Spleen (tissue), 11 donors: ENCODE results near the gene KCNK13. TPM values are rescaled to one million over a fixed set of nuclear protein-coding genes. Genes with fewer than 3 reads are reported as not detected.

Experiments
- DNase-seq: peaks from one replicate; pipeline ENCODE4 v3.0.0-alpha.2; 2020
- H3K27ac ChIP-seq, 8 donors: fragments of 200-600 bp; sonication (generic) in 7 of 8; 1 replicate in 4 of 8; 2 replicates in 4 of 8; pipeline versions ENCODE4 v1.5.0 to v1.8.0; 2016 to 2021; ENCODE audit warnings: inconsistent platforms in 4 of 8, mild to moderate bottlenecking in 4 of 8, moderate library complexity in 1 of 8
- H3K27me3 ChIP-seq, 7 donors: fragments of 200-600 bp; sonication (generic) in 6 of 7; replicated peaks in 1 of 7; 1 replicate in 4 of 7; 2 replicates in 3 of 7; pipeline versions ENCODE4 v1.5.0 to v1.8.0; 2016 to 2021; ENCODE audit warnings: inconsistent platforms in 3 of 7, mild to moderate bottlenecking in 1 of 7
- H3K36me3 ChIP-seq, 6 donors: fragments of 200-600 bp; sonication (generic) in 5 of 6; 1 replicate in 4 of 6; 2 replicates in 2 of 6; pipeline versions ENCODE4 v1.5.0 to v1.8.0; 2016 to 2021; ENCODE audit warnings: inconsistent platforms in 2 of 6
- H3K4me1 ChIP-seq, 6 donors: fragments of 200-600 bp; sonication (generic) in 5 of 6; 1 replicate in 3 of 6; 2 replicates in 3 of 6; pipeline versions ENCODE4 v1.5.0 to v1.8.0; 2016 to 2021; ENCODE audit warnings: inconsistent platforms in 3 of 6
- H3K4me3 ChIP-seq, 8 donors: fragments of 200-600 bp; sonication (generic) in 7 of 8; 1 replicate in 4 of 8; 2 replicates in 4 of 8; pipeline versions ENCODE4 v1.5.0 to v1.8.0; 2016 to 2021; ENCODE audit warnings: inconsistent platforms in 4 of 8, mild to moderate bottlenecking in 4 of 8, moderate library complexity in 2 of 8
- H3K9me3 ChIP-seq, 8 donors: fragments of 200-600 bp; sonication (generic) in 7 of 8; 1 replicate in 4 of 8; 2 replicates in 4 of 8; pipeline versions ENCODE4 v1.5.0 to v1.8.0; 2016 to 2021; ENCODE audit warnings: inconsistent platforms in 4 of 8
- POLR2A ChIP-seq, 3 donors: fragments of 450-650 bp; IDR thresholded peaks; one replicate each; pipeline ENCODE4 v1.5.1; 2017; ENCODE audit warnings: antibody characterized with exemption in 3 of 3, mild to moderate bottlenecking in 1 of 3
- POLR2AphosphoS5 ChIP-seq, 3 donors: sonication (generic); formaldehyde crosslinking; IDR thresholded peaks; one replicate each; pipeline ENCODE4 v1.5.1; 2017; ENCODE audit warnings: antibody characterized with exemption in 3 of 3
- WGBS, 5 donors: extraction: QIAGEN DNeasy Blood & Tissue Kit in 3 of 5; methylation state at CpG; one replicate each; pipeline versions ENCODE4 v1.1.5 to v1.1.7; 2013 to 2018; 5-methylcytosine and 5-hydroxymethylcytosine counted together
- intact Hi-C: fragments of 100-400 bp; cut with DNase I; formaldehyde crosslinking; loops from one replicate; pipeline ENCODE4 v1.15.0; 2023; ENCODE audit warnings: low total_unique reads
- polyA plus RNA-seq, 3 donors: library from polyadenylated mRNA; stranded (reverse); fragments of 200-250 nt; gene quantifications; one replicate each; pipeline ENCODE4 v1.2.1, GENCODE V29; 2013
- total RNA-seq, 7 donors: library from RNA; depleted of rRNA in 3 of 7; stranded (reverse); fragments of >200 nt in 3 of 7; fragmentation: NEBNext Ultra II Directional in 4 of 7; extraction: Animal tissue kit (Norgen Biotek cat#: 25700) in 4 of 7; gene quantifications; one replicate each; pipeline versions ENCODE4 v1.1.0 to v1.2.1, GENCODE V29; 2016 to 2021
- TF ChIP-seq, protein P1 (sequence below), 11 experiments: fragments of 200-600 bp in 7 of 11; fragments of 450-650 bp in 4 of 11; sonication (generic) in 4 of 11; IDR thresholded peaks in 8 of 11; conservative IDR thresholded peaks in 3 of 11; 1 replicate in 7 of 11; 2 replicates in 4 of 11; pipeline versions ENCODE4 v1.4.0 to v1.8.0; 2016 to 2021; ENCODE audit warnings: antibody characterized with exemption in 11 of 11, inconsistent platforms in 4 of 11, mild to moderate bottlenecking in 1 of 11
- donor health status: healthy with polysubstance abuse.
- donor health status: DM: no; HTN: no; CAD: no; lungs with moderate emphysema.
- donor health status: DM: no; HTN: no; CAD: no.
- donor health status: Bipolar disorder and iron deficiency.
- donor health status: healthy.
- donor health status: DM: no; HTN: no; CAD: no.
- donor health status: DM: yes; HTN: yes; CAD: no.

KCNK13 gene
- total and polyA plus RNA-seq, 10 donors = 0.33 to 1.4 (median 0.94) TPM

DNA sequence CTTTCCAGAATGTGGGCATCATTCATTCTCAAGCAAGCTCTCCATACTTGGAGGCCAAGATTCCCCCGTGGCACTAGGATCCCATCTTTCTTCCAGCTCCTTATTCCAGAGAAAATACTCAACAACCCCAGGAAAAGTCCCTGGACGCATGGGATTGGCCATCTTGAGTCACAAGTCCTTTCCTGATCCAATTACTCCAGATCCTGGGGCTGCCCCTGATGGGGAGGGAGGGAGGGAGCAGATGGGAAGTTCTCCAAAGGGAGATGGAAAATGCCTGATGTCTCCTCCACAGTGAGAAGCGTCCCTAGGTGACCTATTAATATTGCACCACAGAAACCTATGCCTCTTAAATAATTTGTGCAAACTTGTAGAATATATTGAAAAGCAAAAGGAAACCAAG lies 12.4 kb upstream of the KCNK13 start:
- Histone ChIP-seq H3K27ac (no peak overlapping the region), H3K27me3 (peaks cover 0 to 36% (median 10%) of the 10 kb centered on the region in 7 donors), H3K36me3 (peaks cover 0 to 16% (median under 1%) of the 10 kb centered on the region in 6 donors), H3K4me1 (no peaks in the 10 kb centered on the region), H3K9me3 (no peaks in the 10 kb centered on the region), H3K4me3 (no peak overlapping the region)
- TF ChIP-seq, protein P1, sequence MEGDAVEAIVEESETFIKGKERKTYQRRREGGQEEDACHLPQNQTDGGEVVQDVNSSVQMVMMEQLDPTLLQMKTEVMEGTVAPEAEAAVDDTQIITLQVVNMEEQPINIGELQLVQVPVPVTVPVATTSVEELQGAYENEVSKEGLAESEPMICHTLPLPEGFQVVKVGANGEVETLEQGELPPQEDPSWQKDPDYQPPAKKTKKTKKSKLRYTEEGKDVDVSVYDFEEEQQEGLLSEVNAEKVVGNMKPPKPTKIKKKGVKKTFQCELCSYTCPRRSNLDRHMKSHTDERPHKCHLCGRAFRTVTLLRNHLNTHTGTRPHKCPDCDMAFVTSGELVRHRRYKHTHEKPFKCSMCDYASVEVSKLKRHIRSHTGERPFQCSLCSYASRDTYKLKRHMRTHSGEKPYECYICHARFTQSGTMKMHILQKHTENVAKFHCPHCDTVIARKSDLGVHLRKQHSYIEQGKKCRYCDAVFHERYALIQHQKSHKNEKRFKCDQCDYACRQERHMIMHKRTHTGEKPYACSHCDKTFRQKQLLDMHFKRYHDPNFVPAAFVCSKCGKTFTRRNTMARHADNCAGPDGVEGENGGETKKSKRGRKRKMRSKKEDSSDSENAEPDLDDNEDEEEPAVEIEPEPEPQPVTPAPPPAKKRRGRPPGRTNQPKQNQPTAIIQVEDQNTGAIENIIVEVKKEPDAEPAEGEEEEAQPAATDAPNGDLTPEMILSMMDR (IDR thresholded peaks at IDR 0.05 in 8 of 11, conservative IDR thresholded peaks at IDR 0.05 in 3 of 11) = no peak
- TF ChIP-seq POLR2AphosphoS5 (IDR thresholded peaks at IDR 0.05) = no peak
- no peak for TF ChIP-seq POLR2A (IDR thresholded peaks at IDR 0.05)
- intact Hi-C loops = no loop called here
- WGBS, 5 donors = 65 to 81% (median 80%) methylated on average over 3 of the region's 3 CpGs
- no peak for DNase-seq

DNA sequence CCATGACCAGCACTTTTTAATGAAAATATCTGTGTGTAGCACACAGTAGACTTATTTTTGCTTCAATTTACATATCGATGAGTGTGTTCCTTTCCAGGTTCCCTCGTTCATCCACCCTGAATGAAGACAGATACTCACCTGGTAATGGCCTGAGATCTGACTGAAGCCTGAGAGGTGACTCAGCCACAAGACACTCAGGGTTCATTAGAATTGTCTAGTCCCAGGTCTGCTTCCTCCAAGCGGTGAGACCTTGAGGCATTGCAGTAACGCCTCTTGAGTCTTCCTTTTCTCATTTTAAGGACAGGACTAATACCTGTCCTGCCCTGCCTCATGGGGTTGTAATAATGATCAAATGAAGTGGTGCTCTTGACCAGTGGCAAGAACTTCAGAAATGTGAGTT lies 11.5 kb upstream of the KCNK13 start:
- TF ChIP-seq POLR2AphosphoS5 (IDR thresholded peaks at IDR 0.05) (no peak), POLR2A (IDR thresholded peaks at IDR 0.05) (no peak)
- TF ChIP-seq, protein P1 (IDR thresholded peaks at IDR 0.05 in 8 of 11, conservative IDR thresholded peaks at IDR 0.05 in 3 of 11) = no peak
- H3K27ac ChIP-seq = no peak overlapping the region
- H3K36me3 ChIP-seq = peaks cover 0 to 7% (median 0%) of the 10 kb centered on the region in 6 donors
- intact Hi-C loops = no loop called here
- no peaks in the 10 kb centered on the region for H3K4me1 ChIP-seq
- no peaks in the 10 kb centered on the region for H3K9me3 ChIP-seq
- H3K4me3 ChIP-seq = no peak overlapping the region
- no peak for DNase-seq
- WGBS, 5 donors = 85 to 97% (median 92%) methylated on average over 4 of the region's 4 CpGs
- H3K27me3 ChIP-seq = peaks cover 0 to 45% (median 17%) of the 10 kb centered on the region in 7 donors

DNA sequence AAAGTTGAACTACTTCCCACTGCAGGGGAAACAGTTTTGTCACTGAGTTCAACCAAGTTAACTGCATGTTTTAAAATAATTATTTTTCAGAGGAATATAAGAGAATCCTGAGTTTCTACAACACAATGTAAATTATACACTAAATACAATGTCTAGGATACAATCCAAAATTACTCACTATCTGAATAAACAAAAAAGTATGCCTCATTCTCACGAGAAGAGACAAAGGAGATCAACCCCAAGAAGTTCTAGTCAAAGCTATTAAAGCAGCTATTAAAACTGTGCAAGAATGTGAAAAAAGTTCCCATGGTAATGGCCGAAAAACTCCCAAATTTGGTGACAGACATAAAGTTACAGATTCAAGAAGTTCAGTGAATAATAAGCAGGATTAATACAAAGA lies 8.8 kb upstream of the KCNK13 start:
- 60 to 75% (median 73%) methylated on average over 2 of the region's 2 CpGs for WGBS, 5 donors
- Histone ChIP-seq H3K36me3 (no peaks in the 10 kb centered on the region), H3K27me3 (peaks cover 0 to 71% (median 23%) of the 10 kb centered on the region in 7 donors), H3K9me3 (no peaks in the 10 kb centered on the region), H3K4me3 (no peak overlapping the region), H3K4me1 (no peaks in the 10 kb centered on the region), H3K27ac (no peak overlapping the region)
- no peak for DNase-seq
- intact Hi-C loops = no loop called here
- TF ChIP-seq POLR2A (IDR thresholded peaks at IDR 0.05) (no peak), POLR2AphosphoS5 (IDR thresholded peaks at IDR 0.05) (no peak)
- TF ChIP-seq, protein P1 (IDR thresholded peaks at IDR 0.05 in 8 of 11, conservative IDR thresholded peaks at IDR 0.05 in 3 of 11) = no peak

DNA sequence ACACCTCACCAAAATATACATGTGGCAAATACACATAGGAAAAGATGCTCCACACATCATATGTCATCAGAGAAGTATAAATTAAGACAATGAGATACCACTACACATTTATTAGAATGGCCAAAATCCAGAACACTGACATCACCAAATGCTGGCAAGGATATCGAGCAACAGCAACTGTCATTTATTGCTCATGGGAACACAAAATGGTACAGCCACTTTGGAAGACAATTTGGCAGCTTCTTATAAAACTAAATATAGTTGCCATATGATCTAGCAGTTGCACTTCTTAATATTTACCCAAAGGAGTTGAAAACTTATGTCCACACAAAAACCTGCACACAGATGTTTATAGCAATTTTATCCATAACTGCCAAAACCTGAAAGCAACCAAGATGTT lies 7.0 kb upstream of the KCNK13 start:
- TF ChIP-seq, protein P1 (IDR thresholded peaks at IDR 0.05 in 8 of 11, conservative IDR thresholded peaks at IDR 0.05 in 3 of 11) = no peak
- TF ChIP-seq POLR2A (IDR thresholded peaks at IDR 0.05) (no peak), POLR2AphosphoS5 (IDR thresholded peaks at IDR 0.05) (no peak)
- Histone ChIP-seq H3K36me3 (no peaks in the 10 kb centered on the region), H3K27ac (no peak overlapping the region), H3K4me1 (peaks cover 0 to 10% (median 1%) of the 10 kb centered on the region in 6 donors), H3K4me3 (no peak overlapping the region), H3K9me3 (no peaks in the 10 kb centered on the region), H3K27me3 (peaks cover 0 to 89% (median 34%) of the 10 kb centered on the region in 7 donors)
- WGBS, 5 donors = 83 to 95% (median 90%) methylated on average over 1 of the region's 1 CpG
- DNase-seq = no peak
- intact Hi-C loops = no loop called here
